Fibroblast of villous mesenchyme (primary cell): ENCODE data around the gene DPP10. TPM values are rescaled to one million over a fixed set of nuclear protein-coding genes. Genes with fewer than 3 reads are reported as not detected.

Experiments
- DNase-seq: peaks from one replicate; pipeline ENCODE4 v3.0.0-alpha.2; 2010; ENCODE audit warnings: low read depth
- H3K4me3 ChIP-seq: 2 replicates; pipeline ENCODE4 v1.5.1; 2011; ENCODE audit warnings: low read depth, mild to moderate bottlenecking, low read length
- CTCF ChIP-seq: IDR thresholded peaks from 2 replicates; pipeline ENCODE4 v1.5.1; 2012; ENCODE audit warnings: low read depth, mild to moderate bottlenecking, low read length; ENCODE audit not compliant: insufficient read depth
- total RNA-seq: library from RNA; depleted of rRNA; stranded (reverse); fragments of >200 nt; gene quantifications from 2 replicates; pipeline ENCODE4 v1.2.3, GENCODE V29; 2012

The DPP10 gene
- total RNA-seq, 1 donor, result under 0.01 TPM

- DNase-seq, result no peak
- no peak for TF ChIP-seq CTCF
- H3K4me3 ChIP-seq, result no peak overlapping the region
These were observed 84.4 kb downstream of the DPP10 start for GRCh38 chr2:114526841-114527240.

- TF ChIP-seq CTCF, result no peak
- no peak for DNase-seq
These were observed 85.0 kb downstream of the DPP10 start for GRCh38 chr2:114527330-114527983.

GRCh38 chr2:114534116-114535084 lies 92.0 kb downstream of the DPP10 start:
- no peak overlapping the region for H3K4me3 ChIP-seq
- no peak for DNase-seq

More at GRCh38 chr2:114527330-114527983, 85.0 kb downstream of the DPP10 start:
- H3K4me3 ChIP-seq, result no peak overlapping the region

GRCh38 chr2:114537777-114538176 lies 95.3 kb downstream of the DPP10 start:
- TF ChIP-seq CTCF, result no peak
- no peak overlapping the region for H3K4me3 ChIP-seq
- no peak for DNase-seq

More at GRCh38 chr2:114534116-114535084, 92.0 kb downstream of the DPP10 start:
- TF ChIP-seq CTCF, result no peak

- no peak for TF ChIP-seq CTCF
- H3K4me3 ChIP-seq, result no peak overlapping the region
- DNase-seq, result no peak
These were observed 100.3 kb downstream of the DPP10 start for GRCh38 chr2:114542695-114543094.

- TF ChIP-seq CTCF, result no peak
- H3K4me3 ChIP-seq, result no peak overlapping the region
- no peak for DNase-seq
These were observed 100.9 kb downstream of the DPP10 start for GRCh38 chr2:114543236-114543766.
